GM12873 (cell line): ENCODE data around the gene FZR1.

Experiments used
- TF ChIP-seq, protein P1 (sequence below): IDR thresholded peaks from 2 replicates; pipeline ENCODE4 v1.5.1; 2012; ENCODE audit warnings: low read depth, mild to moderate bottlenecking, moderate library complexity, low read length, control low read depth; ENCODE audit not compliant: insufficient read depth; ENCODE audit errors: missing control alignments

The FZR1 gene

DNA sequence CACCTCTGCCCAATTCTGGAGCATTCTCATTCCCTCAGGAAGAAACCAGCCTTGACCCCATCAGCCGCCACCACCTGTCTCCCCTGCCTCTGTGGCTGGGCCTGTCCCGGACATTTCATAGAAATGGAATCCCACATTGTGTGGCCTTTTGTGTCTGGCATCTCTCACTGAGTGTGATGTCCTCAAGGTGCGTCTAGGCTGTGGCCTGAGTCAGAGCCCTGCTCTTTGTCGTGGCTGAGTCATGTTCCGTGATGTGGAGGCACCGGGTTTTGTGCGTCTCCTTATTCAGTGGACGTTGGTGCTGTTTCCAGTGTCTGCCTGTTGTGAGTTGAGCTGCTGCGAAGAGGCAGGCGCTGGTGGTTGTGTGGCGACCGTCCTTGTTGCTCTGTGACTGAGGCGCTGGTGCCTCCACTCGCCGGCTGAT is 3.5 kb downstream of the FZR1 start:
- TF ChIP-seq, protein P1, sequence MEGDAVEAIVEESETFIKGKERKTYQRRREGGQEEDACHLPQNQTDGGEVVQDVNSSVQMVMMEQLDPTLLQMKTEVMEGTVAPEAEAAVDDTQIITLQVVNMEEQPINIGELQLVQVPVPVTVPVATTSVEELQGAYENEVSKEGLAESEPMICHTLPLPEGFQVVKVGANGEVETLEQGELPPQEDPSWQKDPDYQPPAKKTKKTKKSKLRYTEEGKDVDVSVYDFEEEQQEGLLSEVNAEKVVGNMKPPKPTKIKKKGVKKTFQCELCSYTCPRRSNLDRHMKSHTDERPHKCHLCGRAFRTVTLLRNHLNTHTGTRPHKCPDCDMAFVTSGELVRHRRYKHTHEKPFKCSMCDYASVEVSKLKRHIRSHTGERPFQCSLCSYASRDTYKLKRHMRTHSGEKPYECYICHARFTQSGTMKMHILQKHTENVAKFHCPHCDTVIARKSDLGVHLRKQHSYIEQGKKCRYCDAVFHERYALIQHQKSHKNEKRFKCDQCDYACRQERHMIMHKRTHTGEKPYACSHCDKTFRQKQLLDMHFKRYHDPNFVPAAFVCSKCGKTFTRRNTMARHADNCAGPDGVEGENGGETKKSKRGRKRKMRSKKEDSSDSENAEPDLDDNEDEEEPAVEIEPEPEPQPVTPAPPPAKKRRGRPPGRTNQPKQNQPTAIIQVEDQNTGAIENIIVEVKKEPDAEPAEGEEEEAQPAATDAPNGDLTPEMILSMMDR = no peak

DNA sequence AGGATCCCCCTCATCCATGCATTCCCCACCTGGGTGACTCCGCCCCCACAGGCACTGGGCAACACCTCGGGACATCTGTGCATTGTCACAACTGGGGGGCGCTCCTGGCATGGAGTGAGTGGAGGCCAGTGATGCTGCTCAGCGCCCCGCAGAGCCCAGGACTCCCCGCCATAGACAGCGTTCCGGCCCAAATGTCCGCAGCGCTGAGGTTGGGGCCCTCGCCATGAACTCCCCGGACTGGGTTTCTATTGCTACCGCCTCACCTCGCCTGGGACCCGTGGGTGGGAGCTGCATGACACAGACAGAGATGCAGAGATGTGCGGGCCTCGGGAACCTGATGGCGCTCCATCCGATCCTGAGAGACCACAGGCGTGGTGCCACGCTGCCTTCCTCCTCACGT is 4.6 kb downstream of the FZR1 start:
- TF ChIP-seq, protein P1 = no peak

DNA sequence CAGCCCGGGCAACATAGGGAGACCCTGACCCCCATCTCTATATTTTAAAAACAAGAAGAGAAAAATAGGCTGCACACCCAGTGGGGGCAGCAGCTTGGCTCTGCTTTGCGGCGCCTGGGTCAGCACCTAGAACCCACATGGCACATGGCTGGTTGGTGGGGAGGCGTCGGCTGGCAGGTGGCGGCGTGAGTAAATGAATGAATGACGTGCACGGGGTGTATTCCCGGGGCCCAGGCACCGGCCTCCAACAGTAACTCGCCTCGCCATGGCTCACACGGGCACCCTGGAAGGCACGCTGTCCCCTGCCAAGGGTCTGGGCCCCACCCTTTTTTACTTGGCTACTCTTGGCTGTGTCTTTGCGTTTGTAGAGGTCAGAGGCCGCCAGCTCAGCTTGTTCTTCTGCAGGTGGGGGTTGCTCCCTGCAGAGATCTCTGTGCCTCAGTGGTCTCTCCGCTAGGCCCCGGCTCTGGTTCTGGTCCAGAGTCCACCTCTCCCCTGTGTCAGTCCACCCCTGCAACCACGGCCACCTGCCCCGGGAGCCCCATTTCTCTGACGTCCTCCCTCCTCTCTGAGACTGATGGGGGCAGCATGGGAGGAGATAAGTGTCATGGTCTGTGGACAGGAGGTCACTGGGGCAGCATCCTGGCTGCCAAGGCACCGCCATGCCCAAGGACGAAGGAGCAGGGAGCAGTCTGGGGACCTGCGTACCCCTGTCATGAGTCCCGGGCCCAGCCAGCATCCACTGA is 5.6 kb downstream of the FZR1 start:
- TF ChIP-seq, protein P1 = no peak

DNA sequence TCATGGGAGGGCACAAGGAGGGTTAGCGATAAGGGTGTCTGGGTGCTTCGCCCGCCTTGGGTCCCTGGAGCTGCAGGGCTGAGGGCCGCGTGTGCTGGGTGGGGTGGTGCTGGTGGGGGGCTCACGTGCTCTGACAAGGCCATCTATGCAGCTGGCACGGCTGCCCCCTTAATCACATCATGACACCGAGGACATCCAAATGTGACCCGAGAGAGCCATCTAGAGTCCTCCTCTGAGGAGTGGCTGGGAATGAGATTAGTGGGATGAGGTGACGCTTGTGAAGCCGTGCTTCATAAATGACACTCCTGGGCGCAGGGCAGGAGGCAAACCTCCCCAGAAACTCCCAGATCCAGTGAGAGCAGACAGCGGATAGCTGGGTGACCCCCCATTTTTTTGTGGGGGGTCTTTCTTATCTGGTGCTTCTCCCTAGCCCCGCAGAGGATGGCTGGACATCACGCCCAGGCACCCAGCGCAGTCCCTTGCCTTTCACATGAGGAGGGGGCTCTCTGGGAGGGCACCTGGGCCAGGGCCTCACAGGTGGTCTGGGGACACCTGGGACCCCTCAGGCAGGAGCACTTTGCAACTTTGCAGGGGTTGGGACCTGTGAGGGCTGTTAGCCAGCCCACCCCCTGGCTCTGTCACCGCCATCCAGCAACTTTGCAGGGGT is 6.6 kb downstream of the FZR1 start:
- TF ChIP-seq, protein P1 = no peak

DNA sequence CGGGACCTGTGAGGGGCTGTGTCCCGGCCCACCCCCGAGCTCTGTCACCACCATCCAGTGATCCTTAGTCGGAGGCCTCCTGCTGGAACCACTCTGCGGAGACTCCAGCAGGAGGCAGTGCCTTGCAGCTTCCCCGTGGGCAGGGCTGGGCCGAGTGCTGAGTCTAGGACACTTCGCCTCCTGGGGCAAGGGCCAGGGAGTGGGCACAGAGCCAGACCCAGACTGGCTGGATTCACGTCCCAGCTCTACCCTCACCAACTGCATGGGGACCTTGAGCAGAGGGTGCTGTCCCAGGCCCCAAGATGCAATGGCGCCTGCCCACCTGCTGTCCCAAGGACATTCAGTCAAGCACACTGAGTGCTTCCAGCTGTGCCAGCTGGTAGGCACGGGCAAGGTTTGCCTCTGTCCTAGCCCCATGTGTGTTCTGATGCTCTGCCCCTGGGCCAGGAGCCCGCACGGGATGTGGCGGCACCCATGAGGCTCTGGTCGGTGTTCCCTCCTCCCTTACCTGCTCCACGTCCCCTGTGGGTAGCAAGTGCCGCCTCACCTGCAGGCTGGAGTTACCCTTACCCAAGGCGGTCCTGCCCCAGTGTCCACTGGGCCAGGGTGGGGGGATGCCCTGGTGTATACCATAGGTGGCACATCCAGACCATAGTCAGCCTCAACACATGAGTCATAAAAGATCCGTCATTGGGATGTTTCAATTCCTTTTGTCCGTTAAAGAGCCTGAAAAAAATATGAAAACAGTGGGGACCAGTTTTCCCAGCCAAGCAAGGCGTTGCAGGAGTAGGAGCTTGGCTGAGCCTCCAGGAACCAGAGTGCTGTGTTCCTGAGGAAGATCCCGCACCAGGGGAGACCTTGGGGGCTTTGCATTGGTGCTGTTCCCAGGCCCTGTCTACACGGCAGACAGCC is 7.4 kb downstream of the FZR1 start:
- TF ChIP-seq, protein P1 = no peak

DNA sequence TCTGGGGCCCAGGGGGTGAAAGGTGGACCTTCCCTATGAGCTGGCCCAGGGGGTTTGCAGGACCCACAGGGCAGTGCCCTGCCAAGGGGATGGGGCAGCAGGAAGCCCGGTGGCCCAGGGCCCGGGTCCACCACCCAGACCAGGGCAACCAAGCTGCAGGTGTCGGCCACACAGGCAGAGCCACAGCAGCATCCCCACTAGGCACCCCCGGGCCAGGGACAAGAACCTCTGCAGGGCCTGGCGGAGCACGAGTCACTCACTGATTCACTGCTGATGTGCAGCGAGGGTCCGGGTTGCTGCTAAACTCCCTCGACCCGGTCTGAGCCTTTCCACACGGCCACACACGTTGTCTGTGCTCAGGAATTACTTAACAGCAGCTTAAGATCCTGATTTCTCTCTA is 8.8 kb downstream of the FZR1 start:
- TF ChIP-seq, protein P1 = no peak
